HL-60/S4 treated with phorbol 12-myristate 13-acetate at 8.2 ng/mL for 4 days and 3 days (cell line): ENCODE data around the gene IL1RAPL1.

Experiments used
- in situ Hi-C: fragments of 300-500 bp; cut with MboI; formaldehyde crosslinking; loops from 2 replicates; pipeline ENCODE4 v1.15.0; 2022; ENCODE audit warnings: low sequenced_read_pairs

Gene IL1RAPL1

DNA sequence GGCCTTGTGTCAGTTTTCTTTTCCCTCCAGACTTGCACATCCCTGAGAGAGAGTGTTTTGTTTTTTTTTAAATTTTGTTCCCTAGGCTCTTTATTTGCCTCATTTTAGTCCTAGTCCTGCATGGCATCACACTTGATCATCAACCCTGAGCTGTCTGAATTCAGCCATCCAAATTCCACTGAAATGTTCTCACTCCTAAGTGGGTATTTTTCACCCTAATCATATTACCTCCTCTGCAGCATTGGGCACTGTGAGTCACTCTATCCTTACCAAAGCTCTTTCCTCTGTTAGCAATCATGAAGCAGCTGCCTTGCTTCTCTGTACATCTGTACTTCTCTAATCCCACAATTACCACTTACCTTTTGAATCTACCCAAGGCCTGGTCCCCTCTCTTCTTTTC is 1271.5 kb downstream of the IL1RAPL1 start:
- in situ Hi-C loops = no loop called here

GRCh38 chrX:29862126-29862677 is 1275.0 kb downstream of the IL1RAPL1 start:
- in situ Hi-C loops = no loop called here

DNA sequence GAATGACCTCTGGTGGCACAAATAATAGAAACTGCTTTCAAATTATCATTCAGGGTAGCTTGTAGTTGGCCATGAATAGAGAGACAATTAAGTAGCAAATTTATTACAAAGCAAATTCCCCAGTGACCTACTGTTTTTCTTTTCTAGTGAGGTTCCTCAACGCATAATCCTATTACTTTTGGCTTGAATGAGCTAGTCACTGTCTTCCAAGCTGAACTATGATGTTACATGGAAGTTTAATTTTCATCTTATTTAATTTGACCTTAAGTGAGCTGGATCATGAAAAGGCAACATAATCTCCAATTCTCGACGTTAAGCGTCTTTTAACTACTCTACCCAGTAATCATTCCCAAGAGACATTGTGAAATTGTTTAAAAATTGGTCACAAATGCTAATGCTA is 1280.7 kb downstream of the IL1RAPL1 start:
- in situ Hi-C loops = no loop called here

DNA sequence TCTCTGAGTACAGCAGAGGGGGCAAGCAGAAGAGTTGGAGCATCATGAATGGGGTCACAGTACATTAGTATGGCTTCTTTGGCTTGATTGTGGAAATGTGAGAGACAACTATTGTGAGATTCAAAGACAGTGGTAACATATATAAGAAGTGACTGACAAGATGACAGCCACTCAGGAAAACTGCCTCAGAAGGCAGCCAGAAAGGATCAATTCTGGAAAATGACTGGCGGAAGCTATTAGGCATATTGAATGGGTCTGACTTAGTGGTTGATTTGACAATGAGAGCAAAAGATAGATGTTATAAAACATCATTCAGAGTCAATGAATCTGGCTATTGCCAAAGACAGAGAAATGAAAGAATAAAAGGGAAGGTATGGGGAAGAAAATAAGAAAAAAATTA is 1282.6 kb downstream of the IL1RAPL1 start:
- in situ Hi-C loops = no loop called here

DNA sequence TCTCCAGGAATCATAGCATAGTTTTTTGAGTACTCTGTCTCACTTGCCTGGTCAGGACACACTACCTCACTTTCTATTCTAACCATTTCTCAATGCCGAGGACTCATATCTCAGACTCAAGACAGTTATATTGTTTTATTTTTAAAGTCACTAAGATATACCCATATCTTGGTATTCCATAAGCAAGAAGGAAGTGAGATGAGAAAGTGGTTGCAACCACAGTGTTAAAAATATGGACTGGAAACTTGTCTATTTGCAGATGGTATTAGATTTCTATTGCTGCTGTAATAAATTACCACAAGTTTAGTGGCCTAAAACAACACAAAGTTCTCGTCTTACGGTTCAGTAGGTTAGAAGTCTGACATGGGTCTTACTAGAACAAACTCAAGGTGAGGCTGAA is 1283.4 kb downstream of the IL1RAPL1 start:
- in situ Hi-C loops = no loop called here

DNA sequence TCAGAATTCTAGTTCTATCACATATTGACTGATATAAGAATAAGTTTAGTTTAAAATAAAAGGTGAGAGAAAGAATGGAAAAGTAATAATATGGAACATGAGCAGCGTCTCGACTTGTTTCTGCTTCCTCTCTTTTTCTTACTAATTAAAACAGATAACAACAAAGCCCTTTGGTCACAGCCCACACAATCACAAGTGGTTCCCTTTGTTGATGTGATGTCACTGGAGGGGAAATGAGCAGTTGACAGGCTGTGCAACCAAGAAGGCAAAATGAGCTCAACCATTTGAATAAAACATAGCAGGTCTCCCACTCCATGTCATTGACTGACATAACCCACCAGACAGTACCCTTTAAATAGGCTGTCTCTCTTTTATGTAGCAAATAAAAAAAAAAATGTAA is 1285.6 kb downstream of the IL1RAPL1 start:
- in situ Hi-C loops = no loop called here

DNA sequence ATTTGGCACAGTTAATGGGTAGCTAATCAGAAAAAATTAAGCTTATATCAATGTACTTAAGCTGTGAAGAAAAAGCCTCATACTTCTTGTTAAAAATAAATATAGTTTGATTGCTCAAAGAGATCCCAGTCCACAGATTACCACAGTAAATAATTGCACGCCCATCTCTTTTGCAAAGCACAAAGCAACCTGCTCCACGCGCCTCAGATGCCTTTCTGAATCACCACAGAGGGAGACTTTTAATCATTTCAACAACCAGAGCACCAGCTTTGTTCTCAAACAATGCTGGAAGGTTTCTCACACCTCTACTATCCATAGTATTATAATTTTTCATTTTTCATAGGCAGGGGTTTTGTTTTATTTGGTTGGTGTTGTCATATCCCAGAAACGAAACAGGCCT is 1289.5 kb downstream of the IL1RAPL1 start:
- in situ Hi-C loops = no loop called here

GRCh38 chrX:29880977-29881376 is 1293.7 kb downstream of the IL1RAPL1 start:
- in situ Hi-C loops = no loop called here

DNA sequence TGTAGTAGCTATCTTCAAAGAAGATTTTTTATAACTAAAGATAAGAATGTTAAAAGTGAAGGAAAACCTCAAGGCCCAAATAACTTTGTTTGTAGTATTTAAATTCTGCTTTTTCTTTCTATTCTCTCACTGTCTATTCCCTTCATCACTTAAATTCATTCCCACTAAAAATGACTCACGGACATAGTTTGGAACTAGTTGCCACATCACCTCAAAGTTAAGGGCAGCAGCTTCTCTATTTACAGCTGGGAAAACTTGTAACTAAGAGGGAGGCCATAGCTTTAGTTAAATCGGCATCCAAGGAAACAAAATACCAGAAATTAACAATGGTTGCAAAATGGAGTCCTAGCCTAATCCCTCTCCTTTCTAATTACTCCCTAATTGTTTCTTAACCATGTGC is 1302.8 kb downstream of the IL1RAPL1 start:
- in situ Hi-C loops = no loop called here

- in situ Hi-C loops = no loop called here
These were observed 1303.5 kb downstream of the IL1RAPL1 start for GRCh38 chrX:29890646-29891200.

- in situ Hi-C loops = no loop called here
These were observed 1314.8 kb downstream of the IL1RAPL1 start for GRCh38 chrX:29902004-29902403.

GRCh38 chrX:29903360-29903759 is 1316.1 kb downstream of the IL1RAPL1 start:
- in situ Hi-C loops = no loop called here

GRCh38 chrX:29911673-29912072 is 1324.4 kb downstream of the IL1RAPL1 start:
- in situ Hi-C loops = no loop called here

DNA sequence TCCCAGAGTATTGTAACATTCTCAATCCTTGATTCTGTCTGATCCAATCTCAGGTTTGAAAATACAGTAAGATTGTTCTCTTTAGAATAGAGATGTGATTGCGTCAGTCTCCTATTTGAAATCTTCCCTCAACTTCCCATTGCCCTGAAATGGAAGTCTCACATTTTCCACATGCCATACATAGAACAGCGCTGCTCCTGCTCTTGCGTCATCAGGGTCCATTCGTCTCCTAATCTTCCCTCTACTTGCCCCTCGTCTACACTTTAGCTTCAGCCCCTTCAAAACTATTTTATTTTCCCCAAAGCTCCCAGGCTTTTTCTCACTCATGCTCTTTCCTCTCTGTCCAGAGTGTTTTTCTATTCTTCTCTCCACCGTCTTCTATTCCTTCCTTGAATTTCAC is 1326.4 kb downstream of the IL1RAPL1 start:
- in situ Hi-C loops = no loop called here

DNA sequence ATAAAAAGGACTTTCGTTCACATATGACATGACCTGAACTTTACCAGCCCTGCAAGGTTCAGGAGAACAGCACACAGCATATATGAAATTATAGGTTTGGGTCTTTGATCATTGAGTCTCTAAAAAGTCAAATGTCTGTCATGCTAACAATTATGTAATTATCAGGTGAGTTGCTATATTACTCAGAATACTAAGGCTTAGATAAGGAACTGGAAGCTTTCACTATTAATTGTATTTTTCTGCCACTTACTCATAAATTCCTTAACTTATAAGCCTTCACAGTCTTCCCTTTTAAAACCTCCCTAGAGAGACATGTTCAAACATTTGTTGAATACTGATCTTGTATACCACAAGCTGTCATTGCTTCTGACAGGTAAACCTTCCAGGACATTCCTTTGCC is 1335.4 kb downstream of the IL1RAPL1 start:
- in situ Hi-C loops = no loop called here

GRCh38 chrX:29926056-29926455 is 1338.8 kb downstream of the IL1RAPL1 start:
- in situ Hi-C loops = no loop called here

DNA sequence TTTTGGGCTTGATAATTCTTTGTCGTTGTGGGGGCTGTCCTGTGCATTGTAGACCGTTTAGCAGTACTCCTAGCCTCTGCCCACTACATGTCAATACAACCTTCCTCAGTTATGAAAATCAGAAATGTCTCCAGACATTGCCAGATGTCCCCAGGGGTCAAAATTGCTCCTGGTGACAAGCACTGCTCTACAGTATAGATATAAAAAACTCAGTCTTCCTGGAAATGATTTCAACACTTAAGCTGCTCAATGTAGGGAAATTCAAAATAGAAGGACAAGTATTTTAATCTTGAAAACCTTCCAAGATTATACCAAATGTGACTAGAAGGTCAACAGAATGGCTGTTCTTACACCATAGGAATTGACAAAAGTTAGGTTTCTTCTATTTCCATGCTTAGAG is 1339.4 kb downstream of the IL1RAPL1 start:
- in situ Hi-C loops = no loop called here

DNA sequence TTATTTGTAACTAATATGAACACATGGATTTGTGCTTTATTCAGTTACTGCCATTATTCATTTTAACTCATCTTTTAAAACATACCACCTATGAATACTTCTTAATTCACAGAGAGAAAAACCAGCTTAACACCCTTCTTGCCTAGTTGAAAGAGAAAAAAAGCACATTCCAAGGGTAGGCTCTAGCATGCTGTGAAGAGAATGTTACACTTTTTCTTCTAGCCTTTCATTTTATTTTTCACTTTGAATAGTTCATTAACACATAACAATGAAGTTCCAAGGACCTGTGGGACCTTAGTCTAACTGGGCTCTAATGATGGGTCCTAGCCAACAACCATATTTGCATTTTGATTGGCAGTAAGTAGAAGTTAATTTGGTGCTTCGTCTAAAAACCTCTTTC is 1348.2 kb downstream of the IL1RAPL1 start:
- in situ Hi-C loops = no loop called here

DNA sequence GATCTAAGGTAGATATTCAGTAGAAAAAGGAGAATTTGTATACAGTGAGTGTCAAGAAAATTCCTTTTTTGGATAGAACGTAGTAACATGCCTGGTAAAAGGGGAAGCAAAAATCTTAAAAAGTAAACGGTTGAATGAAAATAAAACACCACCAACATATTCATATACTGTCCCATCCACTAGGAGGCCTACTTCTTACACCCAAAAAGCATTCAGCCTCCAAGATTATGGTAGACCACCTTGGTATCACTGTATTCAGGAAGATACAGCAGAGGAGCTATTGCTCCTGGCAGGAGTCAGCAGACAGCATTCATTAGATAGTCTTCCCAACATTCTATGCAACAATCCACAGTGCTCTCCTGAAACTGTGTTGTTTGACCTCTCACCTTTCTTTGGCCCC is 1353.5 kb downstream of the IL1RAPL1 start:
- in situ Hi-C loops = no loop called here

DNA sequence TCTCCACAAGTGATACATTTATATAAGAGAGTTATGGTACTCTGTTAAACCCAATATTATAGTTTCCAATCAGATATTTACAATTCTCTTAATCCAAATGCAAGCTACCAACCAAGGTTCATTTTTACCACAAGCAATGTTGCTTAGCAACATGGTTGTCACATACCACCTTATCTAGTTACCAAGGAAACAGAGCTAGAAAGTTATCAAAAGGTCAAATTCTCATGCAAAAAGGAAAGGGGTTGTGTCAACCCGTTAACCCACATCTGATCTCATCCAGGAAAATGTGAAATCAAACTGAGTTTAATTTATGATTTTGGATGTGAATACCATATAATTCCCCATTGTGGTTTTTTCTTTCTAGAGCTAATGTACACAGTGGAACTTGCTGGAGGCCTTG is 1354.0 kb downstream of the IL1RAPL1 start:
- in situ Hi-C loops = no loop called here

DNA sequence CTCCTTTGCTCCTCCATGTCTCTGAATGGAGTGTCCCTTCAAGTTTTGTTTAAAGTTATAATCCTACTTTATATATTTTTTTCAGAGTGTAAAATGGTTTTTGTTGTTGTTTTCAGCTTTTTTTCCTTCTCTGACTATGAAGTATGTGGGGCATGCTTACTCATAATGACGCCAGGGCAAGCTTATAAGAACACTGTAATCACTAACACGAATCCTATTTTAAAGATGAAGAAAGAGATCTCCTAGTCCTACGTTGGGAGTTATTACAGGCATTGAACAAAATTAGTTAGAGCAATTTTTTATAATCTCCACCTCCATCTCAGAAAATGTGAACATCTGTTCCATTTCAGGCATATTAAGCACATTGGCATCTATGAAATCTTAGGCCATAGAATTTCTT is 1360.0 kb downstream of the IL1RAPL1 start:
- in situ Hi-C loops = no loop called here

- in situ Hi-C loops = no loop called here
These were observed 1361.4 kb downstream of the IL1RAPL1 start for GRCh38 chrX:29948653-29949052.

- in situ Hi-C loops = no loop called here
These were observed 1364.8 kb downstream of the IL1RAPL1 start for GRCh38 chrX:29952016-29952415.
